ENCODE data around the gene GRID2. TPM values are rescaled to one million over a fixed set of nuclear protein-coding genes. Genes with fewer than 3 reads are reported as not detected.

Gene GRID2
- total RNA-seq, 1 donor from 2014 or later = not detected

- Histone ChIP-seq H3K36me3 (no peaks in the 10 kb centered on the region), H3K27ac (replicated peaks) (no peak overlapping the region), H3K9me3 (replicated peaks) (no peaks in the 10 kb centered on the region), H3K4me3 (no peak overlapping the region), H3K4me1 (no peaks in the 10 kb centered on the region), H3K27me3 (ENCODE audit: low read depth) (no peaks in the 10 kb centered on the region)
- intact Hi-C loops (cut with micrococcal nuclease) = no loop called here
- TF ChIP-seq CTCF (IDR thresholded peaks at IDR 0.05; ENCODE audit: borderline replicate concordance) = no peak
- DNase-seq = no peak
These were observed 698.5 kb downstream of the GRID2 start for GRCh38 chr4:93002240-93002639.

GRCh38 chr4:93016350-93016749, 712.6 kb downstream of the GRID2 start:
- no peaks in the 10 kb centered on the region for H3K4me1 ChIP-seq

GRCh38 chr4:93018243-93018642, 714.5 kb downstream of the GRID2 start:
- no peak for DNase-seq
- Histone ChIP-seq H3K27ac (replicated peaks) (no peak overlapping the region), H3K36me3 (no peaks in the 10 kb centered on the region), H3K9me3 (replicated peaks) (no peaks in the 10 kb centered on the region), H3K4me1 (no peaks in the 10 kb centered on the region), H3K27me3 (ENCODE audit: low read depth) (no peaks in the 10 kb centered on the region), H3K4me3 (no peak overlapping the region)
- intact Hi-C loops (cut with micrococcal nuclease) = no loop called here
- TF ChIP-seq CTCF (IDR thresholded peaks at IDR 0.05; ENCODE audit: borderline replicate concordance) = no peak

More at GRCh38 chr4:93016350-93016749, 712.6 kb downstream of the GRID2 start:
- intact Hi-C loops (cut with micrococcal nuclease) = no loop called here
- no peak for DNase-seq
- Histone ChIP-seq H3K4me3 (no peak overlapping the region), H3K36me3 (no peaks in the 10 kb centered on the region), H3K27ac (replicated peaks) (no peak overlapping the region), H3K27me3 (ENCODE audit: low read depth) (no peaks in the 10 kb centered on the region), H3K9me3 (replicated peaks) (no peaks in the 10 kb centered on the region)
- TF ChIP-seq CTCF (IDR thresholded peaks at IDR 0.05; ENCODE audit: borderline replicate concordance) = no peak

GRCh38 chr4:93018806-93019205, 715.0 kb downstream of the GRID2 start:
- Histone ChIP-seq H3K9me3 (replicated peaks) (no peaks in the 10 kb centered on the region), H3K27ac (replicated peaks) (no peak overlapping the region), H3K27me3 (ENCODE audit: low read depth) (no peaks in the 10 kb centered on the region), H3K4me1 (no peaks in the 10 kb centered on the region), H3K36me3 (no peaks in the 10 kb centered on the region), H3K4me3 (no peak overlapping the region)
- DNase-seq = no peak
- no peak for TF ChIP-seq CTCF (IDR thresholded peaks at IDR 0.05; ENCODE audit: borderline replicate concordance)
- intact Hi-C loops (cut with micrococcal nuclease) = no loop called here

- no peak for TF ChIP-seq CTCF (IDR thresholded peaks at IDR 0.05; ENCODE audit: borderline replicate concordance)
- DNase-seq = no peak
- no peaks in the 10 kb centered on the region for H3K27me3 ChIP-seq (ENCODE audit: low read depth)
- H3K27ac ChIP-seq (replicated peaks) = no peak overlapping the region
- H3K9me3 ChIP-seq (replicated peaks) = no peaks in the 10 kb centered on the region
- H3K4me3 ChIP-seq = no peak overlapping the region
- intact Hi-C loops (cut with micrococcal nuclease) = no loop called here
- no peaks in the 10 kb centered on the region for H3K36me3 ChIP-seq
- no peaks in the 10 kb centered on the region for H3K4me1 ChIP-seq
These were observed 726.0 kb downstream of the GRID2 start for GRCh38 chr4:93029769-93030168.

GRCh38 chr4:93030670-93031069, 726.9 kb downstream of the GRID2 start:
- DNase-seq = no peak
- H3K27ac ChIP-seq (replicated peaks) = no peak overlapping the region

More at GRCh38 chr4:93030670-93031069, 726.9 kb downstream of the GRID2 start:
- Histone ChIP-seq H3K4me3 (no peak overlapping the region), H3K4me1 (no peaks in the 10 kb centered on the region), H3K9me3 (replicated peaks) (no peaks in the 10 kb centered on the region), H3K27me3 (ENCODE audit: low read depth) (no peaks in the 10 kb centered on the region), H3K36me3 (no peaks in the 10 kb centered on the region)
- no peak for TF ChIP-seq CTCF (IDR thresholded peaks at IDR 0.05; ENCODE audit: borderline replicate concordance)
- intact Hi-C loops (cut with micrococcal nuclease) = no loop called here

Measured in left ventricle myocardium inferior (tissue), 1 donor.